ENCODE measurements around the gene KLHL1. TPM values are rescaled to one million over a fixed set of nuclear protein-coding genes. Genes with fewer than 3 reads are reported as not detected.

The KLHL1 gene
- total RNA-seq, 1 experiment from 2014 or later, result not detected

- Histone ChIP-seq H3K9me3 (ENCODE audit: control insufficient read depth, insufficient read depth, low read depth, low read length) (no peaks in the 10 kb centered on the region), H3K4me1 (ENCODE audit: control insufficient read depth, insufficient read depth, low read length) (no peaks in the 10 kb centered on the region), H3K27me3 (ENCODE audit: control insufficient read depth, insufficient read depth, low read length) (no peaks in the 10 kb centered on the region), H3K36me3 (ENCODE audit: control insufficient read depth, insufficient read depth, low read length) (no peaks in the 10 kb centered on the region), H3K4me3 (ENCODE audit: low read depth in 2 of 2, low read length in 2 of 2) (no peak overlapping the region), H3K27ac (ENCODE audit: low read length) (no peak overlapping the region)
- no TSS peak for BruUV-seq (replicated peaks)
- in situ Hi-C loops (cut with HindIII; ENCODE audit: low pct_unique_long_range_greater_than_20kb, low sequenced_read_pairs) (no loop called here), intact Hi-C loops (cut with micrococcal nuclease; ENCODE audit: unreplicated experiment) (no loop called here)
- POLR2A ChIA-PET, result no interaction called here
- CTCF ChIA-PET, result no interaction called here
- ATAC-seq (no peak), DNase-seq (ENCODE audit: low read depth, low spot score) (no peak)
- no peak for TF ChIP-seq SIN3A (IDR thresholded peaks at IDR 0.05; ENCODE audit: borderline replicate concordance, insufficient read depth, low read depth, low read length)
- TF ChIP-seq REST (IDR thresholded peaks at IDR 0.05; ENCODE audit: insufficient read depth in 1 of 2, low read depth in 2 of 2, low read length in 1 of 2), result no peak
- no peak for TF ChIP-seq TCF7L2 (IDR thresholded peaks at IDR 0.05; ENCODE audit: low read depth, low read length)
- no peak for TF ChIP-seq CTCF (IDR thresholded peaks at IDR 0.05)
- no peak for TF ChIP-seq POLR2AphosphoS5 (IDR thresholded peaks at IDR 0.05; ENCODE audit: low read depth, low read length)
Measured at GRCh38 chr13:69951412-69951811, 156.8 kb downstream of the KLHL1 start.

GRCh38 chr13:69950160-69950559 is 158.1 kb downstream of the KLHL1 start:
- intact Hi-C loops (cut with micrococcal nuclease; ENCODE audit: unreplicated experiment), result no loop called here
- Histone ChIP-seq H3K4me1 (ENCODE audit: control insufficient read depth, insufficient read depth, low read length) (no peaks in the 10 kb centered on the region), H3K27ac (ENCODE audit: low read length) (no peak overlapping the region), H3K36me3 (ENCODE audit: control insufficient read depth, insufficient read depth, low read length) (no peaks in the 10 kb centered on the region), H3K4me3 (ENCODE audit: low read depth in 2 of 2, low read length in 2 of 2) (no peak overlapping the region), H3K27me3 (ENCODE audit: control insufficient read depth, insufficient read depth, low read length) (no peaks in the 10 kb centered on the region), H3K9me3 (ENCODE audit: control insufficient read depth, insufficient read depth, low read depth, low read length) (no peaks in the 10 kb centered on the region)
- no peak for ATAC-seq
- no TSS peak for BruUV-seq (replicated peaks)
- in situ Hi-C loops (cut with HindIII; ENCODE audit: low pct_unique_long_range_greater_than_20kb, low sequenced_read_pairs), result no loop called here
- ChIA-PET POLR2A (no interaction called here), CTCF (no interaction called here)
- no peak for DNase-seq (ENCODE audit: low read depth, low spot score)
- no peak for TF ChIP-seq REST (IDR thresholded peaks at IDR 0.05; ENCODE audit: insufficient read depth in 1 of 2, low read depth in 2 of 2, low read length in 1 of 2)
- TF ChIP-seq CTCF (IDR thresholded peaks at IDR 0.05), result no peak
- no peak for TF ChIP-seq POLR2AphosphoS5 (IDR thresholded peaks at IDR 0.05; ENCODE audit: low read depth, low read length)
- no peak for TF ChIP-seq SIN3A (IDR thresholded peaks at IDR 0.05; ENCODE audit: borderline replicate concordance, insufficient read depth, low read depth, low read length)
- TF ChIP-seq TCF7L2 (IDR thresholded peaks at IDR 0.05; ENCODE audit: low read depth, low read length), result no peak

All from Panc1 (cell line).